Stomach (tissue), 9 donors: Measurements from ENCODE around the gene PLCD4. TPM values are rescaled to one million over a fixed set of nuclear protein-coding genes. Genes with fewer than 3 reads are reported as not detected.

Experiments used
- DNase-seq, 2 donors: peaks; one replicate each; pipeline versions ENCODE4 v3.0.0 to v3.0.0-alpha.2; 2013 to 2019
- H3K27ac ChIP-seq, 5 donors: fragments of 200-600 bp in 4 of 5; sonication (generic) in 4 of 5; one replicate each; pipeline ENCODE4 v1.5.1; 2013 to 2019; ENCODE audit warnings: mild to moderate bottlenecking in 1 of 5, moderate library complexity in 1 of 5
- H3K27me3 ChIP-seq, 3 donors: fragments of 200-600 bp; sonication (generic); one replicate each; pipeline ENCODE4 v1.5.1; 2017 to 2019; ENCODE audit warnings: mixed run types in 1 of 3
- H3K36me3 ChIP-seq, 4 donors: fragments of 200-600 bp; sonication (generic); 1 replicate in 3 of 4; 2 replicates in 1 of 4; pipeline ENCODE4 v1.5.1; 2016 to 2019
- H3K4me1 ChIP-seq, 4 donors: fragments of 200-600 bp; sonication (generic); one replicate each; pipeline ENCODE4 v1.5.1; 2016 to 2019
- H3K4me3 ChIP-seq, 4 donors: fragments of 200-600 bp; sonication (generic) in 3 of 4; one replicate each; pipeline ENCODE4 v1.5.1; 2016 to 2019; ENCODE audit warnings: mild to moderate bottlenecking in 1 of 4
- H3K9me3 ChIP-seq, 4 donors: fragments of 200-600 bp; sonication (generic); one replicate each; pipeline ENCODE4 v1.5.1; 2016 to 2019
- EP300 ChIP-seq: sonication (generic); formaldehyde crosslinking; IDR thresholded peaks from one replicate; pipeline ENCODE4 v1.6.1; 2017; ENCODE audit warnings: antibody characterized with exemption
- POLR2A ChIP-seq, 4 donors: fragments of 450-650 bp; IDR thresholded peaks; one replicate each; pipeline ENCODE4 v1.6.1; 2016; ENCODE audit warnings: antibody characterized with exemption in 4 of 4, control low read depth in 2 of 4, mild to moderate bottlenecking in 1 of 4, moderate library complexity in 1 of 4
- POLR2AphosphoS5 ChIP-seq, 3 donors: sonication (generic); formaldehyde crosslinking; IDR thresholded peaks; one replicate each; pipeline ENCODE4 v1.6.1; 2016; ENCODE audit warnings: antibody characterized with exemption in 3 of 3
- WGBS, 5 donors: extraction: QIAGEN DNeasy Blood & Tissue Kit in 3 of 5; methylation state at CpG; one replicate each; pipeline versions ENCODE4 v1.1.5 to v1.1.7; 2013 to 2018; 5-methylcytosine and 5-hydroxymethylcytosine counted together
- intact Hi-C: fragments of 100-400 bp; cut with DNase I; formaldehyde crosslinking; loops from one replicate; pipeline ENCODE4 v1.15.1; 2023; ENCODE audit warnings: low total_unique reads
- polyA plus RNA-seq, 3 donors: library from polyadenylated mRNA; stranded (reverse); fragments of 200-250 nt; gene quantifications; one replicate each; pipeline ENCODE4 v1.2.3, GENCODE V29; 2013
- total RNA-seq, 5 donors: library from RNA; depleted of rRNA; stranded (reverse); fragments of >200 nt; gene quantifications; one replicate each; pipeline versions ENCODE4 v1.1.0 to v1.2.3, GENCODE V29; 2014 to 2016
- TF ChIP-seq, protein P1 (sequence below), 7 experiments: fragments of 450-650 bp in 4 of 7; fragments of 200-600 bp in 3 of 7; sonication (generic) in 3 of 7; IDR thresholded peaks; one replicate each; pipeline ENCODE4 v1.5.1; 2016 to 2019; ENCODE audit warnings: antibody characterized with exemption in 7 of 7, control low read depth in 2 of 7, mild to moderate bottlenecking in 1 of 7
- donor health status: healthy with polysubstance abuse.
- donor health status: Bipolar disorder and iron deficiency.
- donor health status: healthy.

PLCD4 gene
- total and polyA plus RNA-seq, 8 donors, result 0.19 to 33.6 (median 6.4) TPM; not detected in 1

DNA sequence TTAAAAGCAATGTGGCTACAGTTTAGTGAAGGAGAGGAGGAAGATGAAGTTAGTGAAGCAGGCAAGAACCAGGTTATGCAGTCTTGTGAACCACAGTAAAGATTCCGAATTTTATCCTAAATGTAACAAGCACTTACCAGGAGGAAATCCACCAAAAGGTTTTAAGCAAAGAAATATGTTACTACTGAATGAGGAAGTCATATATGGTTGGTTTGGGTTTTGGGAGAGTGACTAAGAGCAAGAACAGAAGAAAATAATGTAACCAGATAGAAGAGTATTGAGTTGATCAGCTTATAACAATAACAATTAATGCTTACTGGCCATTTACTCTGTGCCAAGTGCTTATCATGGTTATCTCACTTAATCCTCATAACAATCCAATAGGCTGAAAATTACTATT is 41.4 kb upstream of the PLCD4 start:
- Histone ChIP-seq H3K4me3 (no peak overlapping the region), H3K9me3 (no peaks in the 10 kb centered on the region), H3K36me3 (peaks cover 0 to 23% (median 20%) of the 10 kb centered on the region in 4 donors), H3K4me1 (peaks cover 26 to 54% (median 48%) of the 10 kb centered on the region in 4 donors), H3K27ac (peak overlapping the region in 2 of 5 donors; percentile 9 to 100), H3K27me3 (no peaks in the 10 kb centered on the region)
- WGBS, 5 donors, result 64 to 95% (median 78%) methylated on average over 1 of the region's 1 CpG
- no peak for DNase-seq
- TF ChIP-seq, protein P1, sequence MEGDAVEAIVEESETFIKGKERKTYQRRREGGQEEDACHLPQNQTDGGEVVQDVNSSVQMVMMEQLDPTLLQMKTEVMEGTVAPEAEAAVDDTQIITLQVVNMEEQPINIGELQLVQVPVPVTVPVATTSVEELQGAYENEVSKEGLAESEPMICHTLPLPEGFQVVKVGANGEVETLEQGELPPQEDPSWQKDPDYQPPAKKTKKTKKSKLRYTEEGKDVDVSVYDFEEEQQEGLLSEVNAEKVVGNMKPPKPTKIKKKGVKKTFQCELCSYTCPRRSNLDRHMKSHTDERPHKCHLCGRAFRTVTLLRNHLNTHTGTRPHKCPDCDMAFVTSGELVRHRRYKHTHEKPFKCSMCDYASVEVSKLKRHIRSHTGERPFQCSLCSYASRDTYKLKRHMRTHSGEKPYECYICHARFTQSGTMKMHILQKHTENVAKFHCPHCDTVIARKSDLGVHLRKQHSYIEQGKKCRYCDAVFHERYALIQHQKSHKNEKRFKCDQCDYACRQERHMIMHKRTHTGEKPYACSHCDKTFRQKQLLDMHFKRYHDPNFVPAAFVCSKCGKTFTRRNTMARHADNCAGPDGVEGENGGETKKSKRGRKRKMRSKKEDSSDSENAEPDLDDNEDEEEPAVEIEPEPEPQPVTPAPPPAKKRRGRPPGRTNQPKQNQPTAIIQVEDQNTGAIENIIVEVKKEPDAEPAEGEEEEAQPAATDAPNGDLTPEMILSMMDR (IDR thresholded peaks at IDR 0.05), result no peak
- TF ChIP-seq POLR2A (IDR thresholded peaks at IDR 0.05) (no peak), POLR2AphosphoS5 (IDR thresholded peaks at IDR 0.05) (no peak), EP300 (no peak)
- intact Hi-C loops, result no loop called here

DNA sequence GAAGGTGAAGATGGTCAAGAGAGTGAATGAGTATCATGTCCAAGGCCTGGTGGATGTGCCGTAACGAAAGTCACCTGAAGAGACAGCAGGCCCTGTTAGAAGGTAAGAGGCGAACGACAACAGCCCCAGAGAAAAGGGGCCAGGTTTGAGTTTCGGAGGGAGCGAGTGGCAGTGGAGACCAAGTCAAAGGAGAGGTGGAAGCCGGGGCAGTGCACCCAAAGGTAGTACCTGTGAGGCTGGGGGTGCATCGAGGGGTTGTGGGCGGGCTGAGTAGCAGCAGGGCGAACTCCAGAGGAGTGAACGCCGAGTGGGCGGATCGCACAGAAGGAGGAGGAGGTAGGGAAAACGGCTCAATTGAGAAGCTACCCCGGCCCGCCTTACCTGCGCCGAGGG is 39.9 kb upstream of the PLCD4 start:
- Histone ChIP-seq H3K9me3 (no peaks in the 10 kb centered on the region), H3K27me3 (no peaks in the 10 kb centered on the region), H3K4me3 (peak overlapping the region; percentile 70 to 86 (median 84)), H3K4me1 (peaks cover 26 to 68% (median 49%) of the 10 kb centered on the region in 4 donors), H3K36me3 (peaks cover 0 to 17% (median 14%) of the 10 kb centered on the region in 4 donors), H3K27ac (peak overlapping the region; percentile 89 to 100 (median 97))
- 0 to 1% (median 1%) methylated on average over 19 of the region's 19 CpGs for WGBS, 5 donors
- intact Hi-C loops, result no loop called here
- DNase-seq, result no peak
- TF ChIP-seq POLR2AphosphoS5 (IDR thresholded peaks at IDR 0.05) (no peak), POLR2A (IDR thresholded peaks at IDR 0.05) (no peak), EP300 (no peak)
- TF ChIP-seq, protein P1 (IDR thresholded peaks at IDR 0.05), result no peak

DNA sequence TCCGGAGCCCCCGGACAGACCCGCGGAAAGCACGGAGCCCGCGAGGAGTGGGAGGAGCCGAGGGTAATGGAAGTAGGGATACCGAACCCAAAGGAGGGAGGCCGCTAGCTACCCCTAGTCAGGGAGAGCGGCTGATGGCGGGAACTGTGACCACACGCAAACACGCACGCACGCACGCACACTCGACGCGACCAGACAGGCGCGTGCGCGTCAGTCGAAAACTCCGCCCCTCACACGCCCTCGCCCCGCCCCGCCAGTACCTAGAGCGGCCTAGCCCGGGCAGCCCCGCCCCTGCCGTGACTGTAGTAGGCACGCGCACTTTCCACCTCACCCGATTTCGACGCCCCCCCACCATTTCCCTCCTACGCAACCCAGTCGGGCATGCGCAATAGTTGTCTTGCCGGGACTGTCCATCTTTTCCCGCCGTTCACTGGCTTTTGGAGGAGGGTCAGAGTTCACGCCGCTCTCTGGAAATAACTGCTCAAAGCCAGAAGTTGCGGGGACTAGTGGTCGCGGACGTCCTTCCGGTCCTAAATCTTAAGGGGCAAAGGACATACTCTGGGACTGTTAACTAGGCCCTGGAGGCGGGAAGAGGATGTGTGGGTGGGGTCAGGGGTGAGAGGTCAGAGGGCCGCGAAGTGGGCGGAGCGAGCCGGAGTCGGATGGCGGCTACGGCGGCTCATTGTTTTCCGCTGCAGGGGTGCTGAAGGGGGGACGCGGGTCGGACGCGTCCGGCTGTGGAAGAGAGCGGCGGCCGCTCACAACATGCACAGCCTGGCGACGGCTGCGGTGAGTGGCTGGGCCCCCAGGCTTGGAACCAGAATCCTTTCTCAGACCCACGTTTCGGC is 39.3 kb upstream of the PLCD4 start, which contains the start of the genes CNOT9 and USP37:
Gene CNOT9 (plus strand): TSS at position 650 of the 848 bp plus-strand sequence. CDS start 116 bp downstream, at position 766.
Gene USP37 (minus strand): TSS at position 162 of the 848 bp plus-strand sequence. CDS start 9,698 bp downstream, outside the sequence.
- H3K27ac ChIP-seq, result peak within 1 kb of the TSS; percentile 89 to 100 (median 97)
- peaks cover 0 to 19% (median 16%) of the 10 kb centered on the region in 4 donors for H3K36me3 ChIP-seq
- TF ChIP-seq POLR2AphosphoS5 (IDR thresholded peaks at IDR 0.05) (peak; percentile 81 to 91 (median 90)), EP300 (peak; percentile 44), POLR2A (IDR thresholded peaks at IDR 0.05) (peak in 1 of 4 donors; percentile 70)
- TF ChIP-seq, protein P1 (IDR thresholded peaks at IDR 0.05), result peak in 2 of 7 experiments; percentile 13 to 14
- intact Hi-C loops, result no loop called here
- no peaks in the 10 kb centered on the region for H3K27me3 ChIP-seq
- peak; percentile 100 for DNase-seq
- no peaks in the 10 kb centered on the region for H3K9me3 ChIP-seq
- H3K4me1 ChIP-seq, result peaks cover 26 to 69% (median 48%) of the 10 kb centered on the region in 4 donors
- peak within 1 kb of the TSS; percentile 70 to 86 (median 84) for H3K4me3 ChIP-seq
- 0 to 1% (median 0%) methylated on average over 68 to 77 of the region's 77 CpGs for WGBS, 5 donors

DNA sequence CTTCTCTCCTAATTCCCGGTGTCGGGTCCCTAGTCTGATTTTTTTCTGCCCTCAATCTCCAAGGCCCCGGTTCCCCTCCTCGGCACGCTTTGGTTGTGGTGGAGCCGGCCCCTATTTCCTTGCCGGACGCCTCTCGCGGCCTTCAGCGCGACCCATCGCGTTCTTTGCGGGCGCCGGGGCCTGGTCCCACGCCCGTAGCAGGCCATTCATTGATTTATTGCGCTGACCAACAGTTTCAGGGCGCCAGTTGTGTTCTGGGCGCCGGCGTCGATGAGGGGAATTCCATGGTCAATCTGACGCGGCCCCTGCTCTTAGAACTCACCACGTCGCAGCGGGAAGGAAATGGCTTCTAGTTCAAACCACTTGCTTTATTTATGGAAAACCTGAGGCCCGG is 38.7 kb upstream of the PLCD4 start:
- H3K27ac ChIP-seq, result peak overlapping the region; percentile 89 to 100 (median 97)
- intact Hi-C loops, result no loop called here
- peak; percentile 40 to 84 for DNase-seq
- H3K36me3 ChIP-seq, result peaks cover 0 to 24% (median 17%) of the 10 kb centered on the region in 4 donors
- no peaks in the 10 kb centered on the region for H3K9me3 ChIP-seq
- 0 to 1% (median 0%) methylated on average over 16 to 31 of the region's 31 CpGs for WGBS, 5 donors
- no peaks in the 10 kb centered on the region for H3K27me3 ChIP-seq
- TF ChIP-seq POLR2A (IDR thresholded peaks at IDR 0.05), result no peak
- TF ChIP-seq POLR2AphosphoS5 (IDR thresholded peaks at IDR 0.05), result no peak
- TF ChIP-seq EP300, result no peak
- TF ChIP-seq, protein P1 (IDR thresholded peaks at IDR 0.05), result no peak
- H3K4me3 ChIP-seq, result peak overlapping the region; percentile 70 to 86 (median 84)
- peaks cover 26 to 63% (median 47%) of the 10 kb centered on the region in 4 donors for H3K4me1 ChIP-seq
